ENCODE results near the gene FLNC. TPM values are rescaled to one million over a fixed set of nuclear protein-coding genes. Genes with fewer than 3 reads are reported as not detected.
A peak's percentile ranks its signal among the peaks of the same experiment; 100 is the strongest.

FLNC gene
- total and polyA plus RNA-seq, 9 donors: 339 to 779 (median 470) TPM

DNA sequence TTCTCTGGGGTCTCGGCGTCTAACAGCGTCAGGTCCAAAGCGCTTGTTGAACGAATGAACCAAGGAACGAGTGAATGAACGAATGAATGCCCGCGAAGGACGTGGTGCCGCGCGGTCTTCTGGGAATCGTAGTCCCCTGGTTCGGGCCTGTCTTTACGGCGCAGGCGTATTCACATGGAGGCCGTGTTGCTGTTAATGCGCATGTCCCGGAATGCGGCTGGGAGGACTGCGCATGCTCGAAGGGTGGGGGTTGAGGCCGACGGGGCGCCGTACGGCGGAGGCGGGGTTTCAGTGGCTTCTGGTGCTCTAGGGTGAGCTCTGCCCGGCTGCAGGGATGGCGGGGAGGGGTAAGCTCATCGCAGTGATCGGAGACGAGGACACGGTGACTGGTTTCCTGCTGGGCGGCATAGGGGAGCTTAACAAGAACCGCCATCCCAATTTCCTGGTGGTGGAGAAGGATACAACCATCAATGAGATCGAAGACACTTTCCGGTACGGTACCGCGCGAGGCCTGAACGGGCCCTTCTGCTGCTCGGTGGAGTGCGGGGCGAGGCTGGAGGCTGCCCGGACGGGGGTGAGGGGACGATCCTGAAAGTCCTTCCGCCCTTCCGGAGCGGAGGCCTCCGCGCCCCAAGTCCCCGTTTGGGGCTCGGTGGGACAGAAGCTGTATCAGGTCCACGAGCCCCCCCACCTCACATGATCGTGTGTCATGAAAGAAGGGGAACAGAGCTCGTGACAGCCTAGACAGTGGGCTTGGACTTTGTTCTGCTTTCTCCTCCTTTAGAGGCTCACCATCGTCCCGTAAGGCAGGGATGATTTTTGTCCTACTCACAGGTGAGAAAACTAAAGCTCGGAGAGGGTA is 32.6 kb downstream of the FLNC start, which contains the start of gene ATP6V1F:
Gene ATP6V1F (plus strand): TSS at position 286 of the 862 bp plus-strand sequence. CDS start 49 bp downstream, at position 335.
- H3K9me3 ChIP-seq (replicated peaks; ENCODE audit: control insufficient read depth, low read depth, low read length): no peaks in the 10 kb centered on the region
- no peaks in the 10 kb centered on the region for H3K27me3 ChIP-seq (ENCODE audit: control insufficient read depth, insufficient read depth, low read length)
- peaks cover 47% of the 10 kb centered on the region for H3K36me3 ChIP-seq (ENCODE audit: control insufficient read depth, insufficient read depth, low read length)
- peak; percentile 99 for DNase-seq
- H3K4me1 ChIP-seq (ENCODE audit: control insufficient read depth, insufficient read depth, low read length): peaks cover 48% of the 10 kb centered on the region
- WGBS (ENCODE audit: insufficient coverage): under 1% methylated on average over 50 of the region's 65 CpGs
- peak within 1 kb of the TSS; percentile 85 for H3K27ac ChIP-seq (ENCODE audit: low read length)
- H3K4me3 ChIP-seq (ENCODE audit: low read length): peak within 1 kb of the TSS; percentile 86

DNA sequence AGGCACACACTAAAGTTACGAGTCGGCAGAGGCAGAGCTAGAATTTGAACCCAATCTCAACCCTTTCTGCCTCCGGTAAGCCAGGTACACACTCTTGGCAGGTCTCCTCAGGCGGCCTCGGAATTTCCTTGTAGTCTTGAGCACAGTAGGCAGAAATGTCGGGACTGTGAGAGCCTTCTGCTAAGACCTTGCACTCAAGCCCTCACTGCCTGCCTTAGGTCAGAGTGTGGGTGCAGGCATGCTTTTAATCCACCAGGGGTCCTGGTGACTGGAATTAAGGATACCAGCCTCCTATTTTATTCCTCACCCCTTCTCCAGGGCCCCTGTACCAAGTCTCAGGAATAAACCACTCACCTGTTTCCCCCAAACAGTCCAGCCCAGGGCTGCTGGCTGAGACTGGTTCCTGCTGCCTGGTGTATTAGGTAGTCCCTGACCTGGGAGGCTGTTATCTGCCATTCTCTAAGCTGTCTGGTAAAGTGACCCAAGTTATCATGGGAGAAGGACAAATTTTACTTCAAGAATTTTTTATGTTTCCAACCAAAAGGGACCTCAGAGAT is 33.3 kb downstream of the FLNC start:
- WGBS (ENCODE audit: insufficient coverage): 0% methylated on average over 3 of the region's 6 CpGs
- Histone ChIP-seq H3K27me3 (ENCODE audit: control insufficient read depth, insufficient read depth, low read length) (peaks cover under 1% of the 10 kb centered on the region), H3K4me1 (ENCODE audit: control insufficient read depth, insufficient read depth, low read length) (peaks cover 51% of the 10 kb centered on the region), H3K36me3 (ENCODE audit: control insufficient read depth, insufficient read depth, low read length) (peaks cover 43% of the 10 kb centered on the region), H3K4me3 (ENCODE audit: low read length) (peak overlapping the region; percentile 86), H3K27ac (ENCODE audit: low read length) (peak overlapping the region; percentile 85), H3K9me3 (replicated peaks; ENCODE audit: control insufficient read depth, low read depth, low read length) (no peaks in the 10 kb centered on the region)
- peak; percentile 62 for DNase-seq

DNA sequence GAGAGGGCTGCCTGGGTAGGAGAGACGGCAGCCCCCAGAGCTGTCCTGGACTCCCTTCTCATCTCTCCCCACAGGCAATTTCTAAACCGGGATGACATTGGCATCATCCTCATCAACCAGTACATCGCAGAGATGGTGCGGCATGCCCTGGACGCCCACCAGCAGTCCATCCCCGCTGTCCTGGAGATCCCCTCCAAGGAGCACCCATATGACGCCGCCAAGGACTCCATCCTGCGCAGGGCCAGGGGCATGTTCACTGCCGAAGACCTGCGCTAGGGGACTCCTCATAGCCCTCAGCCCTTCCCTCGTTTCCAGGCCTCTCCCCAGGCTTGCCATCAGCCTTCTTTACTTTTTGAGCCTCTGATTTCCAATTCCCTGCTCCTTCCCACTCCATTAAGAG is 35.1 kb downstream of the FLNC start:
- H3K9me3 ChIP-seq (replicated peaks; ENCODE audit: control insufficient read depth, low read depth, low read length): no peaks in the 10 kb centered on the region
- peaks cover 7% of the 10 kb centered on the region for H3K27me3 ChIP-seq (ENCODE audit: control insufficient read depth, insufficient read depth, low read length)
- no peak for DNase-seq
- peaks cover 25% of the 10 kb centered on the region for H3K36me3 ChIP-seq (ENCODE audit: control insufficient read depth, insufficient read depth, low read length)
- no peak overlapping the region for H3K27ac ChIP-seq (ENCODE audit: low read length)
- 94% methylated on average over 11 of the region's 12 CpGs for WGBS (ENCODE audit: insufficient coverage)
- no peak overlapping the region for H3K4me3 ChIP-seq (ENCODE audit: low read length)
- peaks cover 46% of the 10 kb centered on the region for H3K4me1 ChIP-seq (ENCODE audit: control insufficient read depth, insufficient read depth, low read length)

DNA sequence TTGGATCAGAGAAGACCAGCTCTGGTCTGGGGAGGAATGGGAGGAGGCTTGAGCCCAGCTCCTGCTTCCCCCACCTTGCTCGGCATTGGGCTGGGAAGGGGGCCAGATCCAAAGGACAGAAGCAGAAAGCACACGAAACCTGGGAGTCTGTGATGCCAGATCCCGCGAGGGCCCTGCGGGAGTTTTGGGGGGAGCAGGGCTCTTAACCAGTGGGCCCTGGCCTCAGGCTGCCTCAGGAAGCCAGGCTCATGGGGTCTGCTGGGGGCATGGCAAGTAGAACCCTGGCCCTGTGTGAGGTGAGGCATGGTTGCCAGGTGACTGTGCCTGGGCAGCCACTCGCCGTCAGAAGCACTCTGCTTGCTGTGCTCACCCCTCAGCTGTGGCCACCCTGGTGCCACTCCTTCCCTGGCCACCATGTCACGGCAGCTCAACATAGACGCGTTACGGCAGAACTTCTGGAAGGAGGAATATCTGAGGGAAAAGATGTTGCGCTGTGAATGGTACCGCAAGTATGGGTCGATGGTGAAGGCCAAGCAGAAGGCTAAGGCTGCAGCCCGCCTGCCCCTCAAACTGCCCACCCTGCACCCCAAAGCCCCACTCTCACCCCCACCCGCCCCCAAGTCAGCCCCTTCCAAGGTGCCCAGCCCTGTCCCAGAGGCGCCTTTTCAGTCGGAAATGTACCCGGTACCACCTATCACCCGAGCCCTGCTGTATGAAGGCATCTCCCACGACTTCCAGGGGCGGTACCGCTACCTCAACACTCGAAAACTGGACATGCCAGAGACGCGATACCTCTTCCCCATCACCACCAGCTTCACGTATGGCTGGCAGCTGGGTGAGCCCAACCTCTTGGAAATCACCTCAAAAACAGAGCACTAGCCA is 36.0 kb downstream of the FLNC start:
- Histone ChIP-seq H3K4me1 (ENCODE audit: control insufficient read depth, insufficient read depth, low read length) (peaks cover 41% of the 10 kb centered on the region), H3K9me3 (replicated peaks; ENCODE audit: control insufficient read depth, low read depth, low read length) (no peaks in the 10 kb centered on the region), H3K27me3 (ENCODE audit: control insufficient read depth, insufficient read depth, low read length) (peaks cover 15% of the 10 kb centered on the region), H3K36me3 (ENCODE audit: control insufficient read depth, insufficient read depth, low read length) (peaks cover 25% of the 10 kb centered on the region), H3K4me3 (ENCODE audit: low read length) (no peak overlapping the region), H3K27ac (ENCODE audit: low read length) (no peak overlapping the region)
- no peak for DNase-seq
- WGBS (ENCODE audit: insufficient coverage): 87% methylated on average over 11 of the region's 27 CpGs

DNA sequence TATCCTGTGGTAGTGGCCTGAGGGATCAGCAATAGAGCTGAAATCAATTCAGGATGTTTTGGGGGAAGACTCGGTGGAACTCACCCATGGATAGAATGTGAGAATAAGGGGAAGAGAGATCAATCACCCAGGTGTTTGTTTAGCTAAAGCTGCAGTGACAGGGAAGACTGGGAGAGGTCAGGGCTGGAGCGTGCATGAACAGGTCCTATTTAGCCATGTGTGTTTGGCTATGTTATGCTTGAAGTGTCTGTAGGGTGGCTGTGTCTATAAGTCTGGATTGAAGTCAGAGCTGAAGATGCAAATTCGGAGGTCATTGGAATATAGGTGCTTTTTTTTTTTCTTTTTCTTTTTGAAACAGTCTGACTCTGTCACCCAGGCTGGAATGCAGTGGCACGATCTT is 37.0 kb downstream of the FLNC start:
- H3K36me3 ChIP-seq (ENCODE audit: control insufficient read depth, insufficient read depth, low read length): peaks cover 25% of the 10 kb centered on the region
- no peak overlapping the region for H3K27ac ChIP-seq (ENCODE audit: low read length)
- no peak overlapping the region for H3K4me3 ChIP-seq (ENCODE audit: low read length)
- H3K4me1 ChIP-seq (ENCODE audit: control insufficient read depth, insufficient read depth, low read length): peaks cover 41% of the 10 kb centered on the region
- 77% methylated on average over 3 of the region's 4 CpGs for WGBS (ENCODE audit: insufficient coverage)
- DNase-seq: no peak
- peaks cover 15% of the 10 kb centered on the region for H3K27me3 ChIP-seq (ENCODE audit: control insufficient read depth, insufficient read depth, low read length)
- no peaks in the 10 kb centered on the region for H3K9me3 ChIP-seq (replicated peaks; ENCODE audit: control insufficient read depth, low read depth, low read length)

DNA sequence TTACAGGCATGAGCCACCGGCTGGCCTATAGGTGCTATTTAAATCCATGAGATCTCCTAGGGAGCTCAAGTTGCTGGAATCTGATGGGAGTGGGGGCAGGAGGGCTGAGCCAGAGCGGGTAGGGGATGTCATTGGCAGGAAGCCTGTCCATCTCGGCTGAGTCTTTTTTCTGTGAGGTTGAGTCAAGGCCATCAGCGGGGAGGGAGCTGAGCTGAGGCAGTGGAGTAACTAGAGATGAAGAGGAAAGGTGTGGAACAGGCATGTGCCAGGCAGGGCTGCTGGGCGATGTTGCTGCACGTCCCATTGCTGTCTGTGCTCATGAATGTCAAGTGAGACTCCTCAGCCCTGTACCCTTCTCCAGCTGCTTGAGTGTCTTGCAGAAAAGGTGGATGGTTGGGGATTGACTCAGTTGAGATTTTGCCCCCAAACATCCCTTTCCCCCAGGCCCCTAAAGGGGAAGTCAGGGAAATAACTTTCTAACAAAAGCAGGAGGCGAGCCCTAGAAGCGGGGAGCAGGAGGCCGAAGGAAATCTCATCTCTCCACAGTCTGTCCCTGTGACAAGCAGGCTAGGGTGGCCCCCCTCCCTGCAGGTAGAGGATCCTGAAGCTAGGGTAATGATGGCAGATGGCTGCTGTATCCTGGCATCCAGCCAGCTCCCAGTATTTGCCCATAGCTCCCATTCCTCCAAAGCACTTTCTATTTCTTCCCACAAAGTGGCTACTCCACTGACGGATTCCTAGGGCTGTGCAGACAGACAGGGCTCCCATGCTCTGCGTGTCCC is 37.8 kb downstream of the FLNC start:
- WGBS (ENCODE audit: insufficient coverage): 35% methylated on average over 6 of the region's 11 CpGs
- Histone ChIP-seq H3K4me3 (ENCODE audit: low read length) (no peak overlapping the region), H3K4me1 (ENCODE audit: control insufficient read depth, insufficient read depth, low read length) (peaks cover 39% of the 10 kb centered on the region), H3K27me3 (ENCODE audit: control insufficient read depth, insufficient read depth, low read length) (peaks cover 19% of the 10 kb centered on the region), H3K27ac (ENCODE audit: low read length) (no peak overlapping the region), H3K36me3 (ENCODE audit: control insufficient read depth, insufficient read depth, low read length) (peaks cover 25% of the 10 kb centered on the region), H3K9me3 (replicated peaks; ENCODE audit: control insufficient read depth, low read depth, low read length) (no peaks in the 10 kb centered on the region)
- DNase-seq: peak; percentile 73

DNA sequence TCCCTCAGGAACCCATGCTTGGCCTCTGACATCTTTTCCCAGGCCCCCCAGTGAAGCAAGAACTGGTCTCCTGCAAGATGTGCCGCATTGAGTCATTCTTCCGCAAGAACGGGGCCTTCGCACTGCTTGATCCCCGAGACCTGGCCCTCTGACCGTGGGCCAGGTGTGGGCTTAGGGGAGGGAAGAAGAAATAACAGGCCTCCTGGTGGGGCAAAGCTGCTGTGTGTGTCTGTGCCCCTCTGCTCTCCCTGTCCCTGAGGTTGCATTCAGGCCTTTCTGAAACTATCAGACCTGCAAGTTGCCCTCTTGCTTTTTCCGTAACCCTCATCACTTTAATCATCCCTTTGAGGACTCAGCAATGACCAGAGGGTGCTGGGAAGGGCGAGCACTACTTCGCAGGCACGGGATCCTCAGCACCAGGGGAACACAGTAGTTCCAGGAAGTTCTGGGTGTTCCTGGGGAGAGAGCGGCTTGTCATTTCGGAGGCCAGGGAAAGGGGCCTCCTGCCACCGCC is 38.5 kb downstream of the FLNC start:
- Histone ChIP-seq H3K27me3 (ENCODE audit: control insufficient read depth, insufficient read depth, low read length) (peaks cover 19% of the 10 kb centered on the region), H3K4me1 (ENCODE audit: control insufficient read depth, insufficient read depth, low read length) (peaks cover 39% of the 10 kb centered on the region), H3K4me3 (ENCODE audit: low read length) (peak overlapping the region; percentile 50), H3K9me3 (replicated peaks; ENCODE audit: control insufficient read depth, low read depth, low read length) (no peaks in the 10 kb centered on the region), H3K27ac (ENCODE audit: low read length) (no peak overlapping the region), H3K36me3 (ENCODE audit: control insufficient read depth, insufficient read depth, low read length) (peaks cover 25% of the 10 kb centered on the region)
- DNase-seq: no peak
- whole genome bisulfite sequencing (ENCODE audit: insufficient coverage): 35% methylated on average over 8 of the region's 13 CpGs

DNA sequence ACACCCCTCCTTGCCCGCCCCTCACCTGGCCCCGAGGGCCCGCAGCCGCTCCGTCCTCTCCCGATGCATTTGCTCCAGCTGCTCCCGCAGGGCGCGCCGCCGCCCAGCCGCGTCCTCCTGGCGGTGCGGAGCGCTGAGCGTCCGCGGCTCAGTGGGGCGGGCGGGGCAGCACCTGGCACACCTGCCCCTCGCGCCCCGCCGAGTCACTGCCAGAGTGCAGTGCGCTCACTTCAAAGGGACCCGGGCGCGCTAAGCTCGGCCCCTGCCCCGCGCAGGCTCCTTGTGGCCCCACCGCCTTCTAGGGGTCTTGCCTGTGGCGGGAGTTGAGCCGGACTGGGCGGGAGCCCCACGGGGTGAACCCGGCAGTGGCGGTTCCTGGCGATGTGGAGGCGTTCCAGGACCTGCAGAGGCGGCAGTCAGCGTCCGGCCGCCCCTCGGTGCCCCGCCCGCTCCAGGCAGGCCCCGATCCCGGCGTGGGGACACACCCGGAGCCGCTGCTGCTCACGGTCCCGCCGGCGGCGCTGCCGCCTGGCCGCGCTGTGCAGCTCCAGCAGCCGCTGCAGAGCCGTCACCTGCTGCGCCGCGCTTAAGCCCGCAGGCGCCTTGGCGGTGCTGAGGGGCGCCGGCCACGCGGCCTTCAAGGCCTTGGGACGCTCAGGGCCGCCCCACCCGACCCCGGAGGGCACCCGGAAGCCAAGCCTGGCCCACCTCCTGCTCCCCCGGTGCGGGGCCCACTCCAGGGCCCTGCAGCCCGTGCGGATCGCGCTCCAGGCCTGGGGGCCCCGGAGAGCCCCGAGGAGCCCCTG is 39.1 kb downstream of the FLNC start:
- no peaks in the 10 kb centered on the region for H3K9me3 ChIP-seq (replicated peaks; ENCODE audit: control insufficient read depth, low read depth, low read length)
- peak; percentile 69 for DNase-seq
- WGBS (ENCODE audit: insufficient coverage): under 1% methylated on average over 85 of the region's 86 CpGs
- H3K27me3 ChIP-seq (ENCODE audit: control insufficient read depth, insufficient read depth, low read length): peaks cover 19% of the 10 kb centered on the region
- H3K4me3 ChIP-seq (ENCODE audit: low read length): peak overlapping the region; percentile 50
- no peak overlapping the region for H3K27ac ChIP-seq (ENCODE audit: low read length)
- peaks cover 25% of the 10 kb centered on the region for H3K36me3 ChIP-seq (ENCODE audit: control insufficient read depth, insufficient read depth, low read length)
- peaks cover 34% of the 10 kb centered on the region for H3K4me1 ChIP-seq (ENCODE audit: control insufficient read depth, insufficient read depth, low read length)

DNA sequence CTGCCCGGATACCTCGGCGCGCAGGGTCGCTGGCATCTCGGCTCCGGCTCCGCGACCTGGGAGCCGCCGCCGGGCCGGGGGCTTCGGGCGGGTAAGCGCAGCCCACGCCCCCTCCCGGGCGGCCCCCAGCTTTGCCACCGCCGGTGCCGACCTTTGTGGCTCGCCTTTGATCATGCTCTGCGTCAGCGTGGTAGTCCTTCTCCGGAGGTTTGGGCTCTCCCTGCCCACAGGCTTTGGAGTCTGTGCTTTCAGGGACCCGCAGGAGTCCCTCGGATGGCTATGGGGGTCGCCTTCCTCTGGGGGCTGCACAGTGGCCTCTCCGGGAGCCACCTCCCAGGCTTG is 39.7 kb downstream of the FLNC start:
- Histone ChIP-seq H3K36me3 (ENCODE audit: control insufficient read depth, insufficient read depth, low read length) (peaks cover 20% of the 10 kb centered on the region), H3K4me3 (ENCODE audit: low read length) (peak overlapping the region; percentile 19), H3K27me3 (ENCODE audit: control insufficient read depth, insufficient read depth, low read length) (peaks cover 19% of the 10 kb centered on the region), H3K27ac (ENCODE audit: low read length) (no peak overlapping the region), H3K4me1 (ENCODE audit: control insufficient read depth, insufficient read depth, low read length) (peaks cover 34% of the 10 kb centered on the region), H3K9me3 (replicated peaks; ENCODE audit: control insufficient read depth, low read depth, low read length) (no peaks in the 10 kb centered on the region)
- WGBS (ENCODE audit: insufficient coverage): 7% methylated on average over 30 of the region's 30 CpGs
- no peak for DNase-seq
